Activated T-helper 1 cell treated with anti-CD3 and anti-CD28 coated beads, Interleukin-2, amount 50 U/mL, for 16 hours (primary cell): Measurements from ENCODE around the gene FBXO11.
A peak's percentile ranks its signal among the peaks of the same experiment; 100 is the strongest.

Experiments used
- DNase-seq, 2 donors: peaks; one replicate each; pipeline ENCODE4 v3.0.0-alpha.2; 2020; ENCODE audit warnings: low read depth in 1 of 2, low spot score in 1 of 2

Gene FBXO11

DNA sequence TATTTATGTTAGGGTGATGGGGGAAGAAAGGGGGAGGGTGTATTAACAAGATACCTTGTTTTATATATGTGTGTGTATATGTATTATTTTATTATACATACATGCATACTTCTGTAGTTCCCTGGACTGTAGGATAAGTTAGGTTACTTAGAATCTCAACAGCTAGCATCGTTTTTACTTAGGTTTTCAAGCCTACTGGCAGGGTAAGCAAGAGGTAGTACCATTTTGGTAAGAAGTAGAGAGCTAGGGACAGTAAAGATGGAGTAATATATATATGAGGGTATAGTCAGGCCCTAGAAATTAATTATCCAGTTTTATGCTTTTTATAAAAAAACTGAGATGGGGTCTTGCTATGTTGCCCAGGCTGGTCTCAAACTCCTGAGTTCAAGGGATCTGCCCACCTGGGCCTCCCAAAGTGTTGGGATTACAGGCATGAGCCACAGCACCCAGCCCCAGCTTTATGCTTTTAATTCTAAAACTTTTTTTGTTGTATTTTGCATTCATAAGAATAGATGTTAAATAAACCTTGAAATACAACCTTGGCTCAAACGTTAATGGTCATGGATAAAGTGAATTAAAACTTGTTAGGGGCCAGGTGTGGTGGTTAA lies 110.1 kb downstream of the FBXO11 start:
- DNase-seq, result no peak

DNA sequence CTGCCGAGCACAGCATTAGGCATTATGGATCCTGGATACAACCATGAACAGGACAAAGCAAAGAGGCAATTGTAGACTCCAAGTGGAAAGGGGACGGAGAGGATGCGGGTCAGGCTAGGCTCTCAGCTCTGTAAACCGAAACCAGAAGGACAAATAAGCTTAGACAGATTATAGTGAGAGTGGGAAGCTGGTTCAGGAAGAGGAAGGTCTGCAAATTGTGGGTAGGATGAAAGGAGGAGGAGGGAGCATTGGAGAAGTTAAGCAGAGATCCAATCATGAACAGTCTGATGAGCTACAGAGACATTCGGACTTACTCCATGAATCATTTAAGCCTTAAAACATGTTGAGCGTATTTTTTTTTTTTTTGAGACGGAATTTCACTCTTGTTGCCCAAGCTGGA lies 120.3 kb downstream of the FBXO11 start:
- DNase-seq, result no peak

DNA sequence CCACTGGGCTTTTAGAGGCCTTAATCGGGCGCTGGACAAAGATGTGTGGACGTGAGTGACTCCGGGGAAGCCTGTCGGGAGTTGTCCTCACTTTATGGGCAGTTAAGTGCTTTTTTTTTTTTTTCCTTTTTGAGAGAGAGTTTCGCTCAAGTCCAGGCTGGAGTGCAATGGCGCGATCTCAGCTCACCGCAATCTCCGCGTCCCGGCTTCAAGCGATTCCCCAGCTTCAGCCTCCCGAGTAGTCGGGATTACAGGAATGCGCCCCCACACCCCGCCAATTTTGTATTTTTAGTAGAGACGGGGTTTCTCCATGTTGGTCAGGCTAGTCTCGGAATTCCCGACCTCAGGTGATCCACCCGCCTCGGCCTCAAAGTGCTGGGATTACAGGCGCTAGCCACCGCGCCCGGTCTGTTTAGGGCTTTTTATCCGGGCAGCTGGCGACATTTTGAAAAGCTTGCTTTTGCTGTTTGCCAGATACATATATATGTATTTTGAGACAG lies 121.9 kb downstream of the FBXO11 start:
- DNase-seq, result no peak

DNA sequence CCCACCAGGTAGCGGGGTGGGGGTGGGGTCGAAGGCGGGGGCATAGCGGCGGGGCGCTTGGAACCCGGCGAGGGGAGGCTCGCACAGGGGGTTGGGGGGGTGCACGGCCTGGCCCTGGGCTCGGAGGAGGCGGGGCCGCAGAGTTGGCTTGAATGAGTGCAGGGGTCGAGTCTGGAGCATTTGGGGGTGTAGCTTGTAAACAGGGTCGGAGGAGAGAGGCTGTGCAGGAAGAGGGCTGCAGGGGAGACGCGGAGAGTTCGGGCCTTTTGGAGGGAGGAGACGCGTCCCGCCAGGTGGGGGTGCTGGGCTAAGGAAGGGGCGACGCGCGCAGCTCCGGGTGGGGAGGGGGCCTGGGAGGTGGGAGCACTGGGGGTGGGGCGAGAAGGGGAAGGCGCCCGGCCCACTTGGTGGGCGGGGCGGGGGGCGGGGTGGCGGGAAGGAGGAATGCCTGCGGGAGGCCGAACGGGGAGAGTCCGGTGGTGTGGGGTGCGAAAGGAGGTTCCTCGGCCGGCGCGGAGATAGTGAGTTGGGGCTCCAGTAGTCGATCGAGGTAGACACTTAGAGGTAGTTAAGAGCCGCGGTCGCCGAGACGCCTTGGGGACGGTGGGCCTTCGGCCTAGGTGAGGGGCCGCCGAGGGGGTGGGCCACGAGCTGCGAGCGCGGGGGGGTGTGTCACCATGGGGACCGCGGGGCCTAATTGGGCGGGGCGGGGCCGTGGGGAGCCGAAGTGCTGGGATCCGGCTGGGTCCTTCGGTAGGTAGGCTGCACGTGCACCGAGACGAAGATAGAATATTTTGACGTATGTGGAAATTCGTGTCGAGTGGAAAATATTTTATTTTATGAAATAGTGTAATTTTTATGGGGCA lies 122.6 kb downstream of the FBXO11 start:
- DNase-seq, result peak; percentile 45

DNA sequence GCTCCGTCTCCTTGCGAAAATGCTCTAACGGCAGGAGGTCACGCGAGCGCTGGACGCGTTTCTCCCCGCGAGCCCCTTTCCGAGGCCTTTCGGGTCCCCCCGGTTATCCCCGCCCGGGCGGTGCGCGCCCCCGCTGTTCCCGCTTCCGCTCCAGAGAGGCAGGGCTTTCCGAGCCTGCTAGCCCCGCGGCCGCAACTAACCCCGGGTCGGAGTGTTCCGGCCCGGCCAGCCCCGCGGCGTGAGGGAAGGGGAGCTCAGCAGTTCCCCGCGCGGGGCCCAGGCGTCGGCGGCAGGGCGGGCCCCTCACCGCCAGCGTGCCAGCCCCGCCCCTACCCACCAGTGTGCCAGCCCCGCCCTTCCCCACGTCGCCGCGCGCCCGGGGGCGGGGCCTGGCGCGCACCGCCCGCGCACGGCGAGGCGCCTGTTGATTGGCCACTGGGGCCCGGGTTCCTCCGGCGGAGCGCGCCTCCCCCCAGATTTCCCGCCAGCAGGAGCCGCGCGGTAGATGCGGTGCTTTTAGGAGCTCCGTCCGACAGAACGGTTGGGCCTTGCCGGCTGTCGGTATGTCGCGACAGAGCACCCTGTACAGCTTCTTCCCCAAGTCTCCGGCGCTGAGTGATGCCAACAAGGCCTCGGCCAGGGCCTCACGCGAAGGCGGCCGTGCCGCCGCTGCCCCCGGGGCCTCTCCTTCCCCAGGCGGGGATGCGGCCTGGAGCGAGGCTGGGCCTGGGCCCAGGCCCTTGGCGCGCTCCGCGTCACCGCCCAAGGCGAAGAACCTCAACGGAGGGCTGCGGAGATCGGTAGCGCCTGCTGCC lies 123.4 kb downstream of the FBXO11 start, which contains the start of gene MSH6:
MSH6 (plus strand) TSS at position 475 of the 815 bp plus-strand sequence; CDS start at position 564, 89 bp downstream.
- DNase-seq, result peak; percentile 65 to 85

DNA sequence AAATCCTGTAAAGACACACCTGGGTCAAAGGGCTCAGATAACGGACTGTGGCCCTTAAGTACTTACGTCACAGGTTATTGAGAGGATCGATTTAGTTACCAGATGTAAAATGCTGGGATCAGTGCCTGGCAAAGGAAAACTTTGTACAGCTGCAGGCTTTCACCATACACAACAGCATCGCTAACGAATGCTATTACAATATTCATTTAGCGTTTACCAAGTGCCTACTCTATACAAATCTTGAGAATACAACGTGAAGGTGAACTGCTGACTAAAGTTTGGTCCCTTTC lies 124.0 kb downstream of the FBXO11 start:
- no peak for DNase-seq

DNA sequence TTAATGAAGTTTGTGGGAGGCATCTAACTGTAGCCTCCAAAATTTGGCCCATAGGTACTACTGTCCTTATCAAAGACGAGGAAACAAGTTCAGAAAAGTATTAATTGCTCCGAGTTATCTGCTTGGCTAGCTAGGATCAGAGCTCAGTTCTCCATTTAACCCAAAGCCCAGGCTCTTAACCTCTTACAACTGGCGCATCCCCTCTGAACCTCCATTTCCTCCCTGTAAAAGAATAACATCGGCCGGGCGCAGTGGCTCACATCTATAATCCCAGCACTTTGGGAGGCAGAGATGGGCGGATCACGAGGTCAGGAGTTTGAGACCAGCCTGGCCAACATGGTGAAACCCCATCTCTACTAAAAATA lies 126.9 kb downstream of the FBXO11 start:
- DNase-seq, result no peak

DNA sequence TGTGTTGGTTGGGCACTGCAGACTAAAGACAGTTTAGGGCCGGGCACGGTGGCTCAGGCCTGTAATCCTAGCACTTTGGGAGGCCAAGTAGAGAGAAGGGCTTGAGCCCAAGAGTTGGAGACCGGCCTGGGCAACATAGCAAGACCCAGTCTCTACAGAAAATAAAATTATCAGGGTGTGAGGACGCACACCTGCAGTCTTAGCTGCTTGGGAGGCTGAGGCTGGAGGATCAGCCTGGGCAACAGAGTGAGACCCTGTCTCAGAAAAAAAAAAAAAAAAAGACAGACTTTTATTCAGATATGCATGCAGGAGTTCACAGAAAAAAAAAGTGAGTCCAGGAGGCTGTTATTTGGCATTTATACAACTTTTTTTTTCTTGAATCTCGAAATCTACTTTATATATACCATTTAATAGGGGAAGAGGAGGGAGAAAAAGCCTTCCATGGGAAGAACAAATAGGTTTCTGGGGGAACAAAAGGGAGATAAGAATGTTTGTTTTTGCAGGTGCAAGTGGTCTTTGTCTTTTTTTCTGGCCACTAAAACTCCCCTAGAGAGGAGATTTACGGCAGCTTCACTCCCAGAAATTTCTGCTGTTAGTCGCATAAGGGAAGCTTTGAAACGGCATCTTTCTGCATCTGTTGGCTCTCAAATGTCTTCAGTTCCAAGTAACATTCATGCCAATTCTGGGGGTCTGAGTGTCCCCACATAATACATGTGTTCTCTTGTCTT lies 127.4 kb downstream of the FBXO11 start:
- DNase-seq, result no peak

DNA sequence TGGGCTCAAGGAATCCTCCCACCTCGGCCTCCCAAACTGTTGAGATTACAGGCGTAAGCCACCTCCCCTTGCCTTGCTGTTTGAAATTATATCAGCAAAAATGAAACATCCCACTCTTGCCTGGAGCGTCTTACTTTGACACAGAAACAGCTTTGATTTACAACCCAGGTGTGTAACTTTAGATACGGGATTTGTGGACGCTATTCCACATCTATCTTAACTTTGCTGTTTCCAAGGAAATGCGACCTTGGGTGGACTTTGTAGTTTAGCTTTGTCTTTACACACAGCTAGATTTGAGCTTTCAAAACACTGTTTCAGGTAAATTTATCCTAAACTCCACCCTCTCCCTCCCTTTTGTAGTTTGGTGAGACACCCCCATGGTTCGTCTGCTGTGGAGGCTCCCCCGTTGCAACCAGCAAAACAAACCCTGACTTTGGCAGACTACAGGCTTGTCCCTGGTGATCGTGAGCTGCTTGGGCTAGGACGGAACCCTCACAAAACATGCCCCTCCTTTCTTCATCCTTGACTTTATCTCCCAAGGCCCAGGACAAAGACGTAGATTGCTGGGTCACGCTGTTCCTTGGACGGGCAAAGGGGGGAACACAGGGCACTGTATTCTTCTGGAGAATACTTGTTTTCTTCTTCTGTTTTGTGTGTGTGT lies 128.9 kb downstream of the FBXO11 start:
- DNase-seq, result no peak

DNA sequence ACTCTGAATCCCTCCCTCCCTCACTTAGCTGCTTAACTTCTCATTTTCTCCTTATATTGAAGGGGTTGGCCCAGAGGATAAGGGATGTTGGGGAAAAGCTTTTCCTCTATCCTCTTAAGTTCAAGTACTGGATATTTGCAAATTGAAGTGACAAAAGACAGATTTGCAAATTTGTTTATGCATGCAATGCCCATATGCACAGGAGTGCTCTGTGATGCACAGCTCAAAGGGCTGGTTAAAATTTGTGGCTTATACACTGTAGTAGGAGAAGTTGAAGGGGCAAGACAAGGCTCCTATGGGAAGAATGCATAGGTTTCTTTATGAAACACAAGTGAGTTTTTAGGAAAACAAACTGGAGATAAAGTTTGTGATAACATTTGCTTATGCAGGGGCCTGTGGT lies 131.7 kb downstream of the FBXO11 start:
- no peak for DNase-seq

DNA sequence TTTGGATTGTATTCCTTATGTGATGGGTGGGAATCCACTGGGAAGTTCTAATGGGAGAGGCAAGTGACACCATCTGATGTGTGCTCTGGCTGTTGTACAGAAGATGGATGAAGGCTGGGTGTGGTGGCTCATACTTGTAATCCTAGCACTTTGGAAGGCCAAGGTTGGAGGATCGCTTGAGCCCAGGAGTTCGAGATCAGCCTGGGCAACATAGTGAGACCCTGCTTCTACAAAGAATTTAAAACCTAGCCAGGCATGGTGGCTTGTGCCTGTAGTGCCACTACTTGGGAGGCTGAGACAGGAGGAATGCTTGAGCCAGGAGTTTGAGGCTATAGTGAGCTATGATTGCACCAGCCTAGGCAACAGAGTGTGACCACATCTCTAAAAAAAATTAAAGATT lies 134.0 kb downstream of the FBXO11 start:
- no peak for DNase-seq

DNA sequence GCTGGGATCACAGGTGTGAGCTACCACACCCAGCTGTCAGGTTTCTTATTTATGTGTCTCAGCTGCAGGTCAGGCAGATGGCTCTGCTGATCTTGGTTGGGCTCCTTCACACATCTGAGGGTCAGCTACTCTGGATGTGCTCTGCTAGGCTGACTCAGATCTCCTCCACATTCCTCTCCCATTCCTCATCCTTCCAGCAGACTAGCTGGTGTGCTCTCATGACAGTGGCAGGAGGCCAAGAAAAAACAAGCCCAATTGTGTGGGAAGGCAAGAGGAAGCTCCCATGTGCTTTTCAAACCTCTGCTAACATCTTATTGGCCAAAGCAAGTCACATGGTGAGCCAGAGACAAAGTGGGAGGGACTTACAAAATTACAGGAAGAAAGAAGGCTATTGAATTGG lies 135.1 kb downstream of the FBXO11 start:
- DNase-seq, result no peak

DNA sequence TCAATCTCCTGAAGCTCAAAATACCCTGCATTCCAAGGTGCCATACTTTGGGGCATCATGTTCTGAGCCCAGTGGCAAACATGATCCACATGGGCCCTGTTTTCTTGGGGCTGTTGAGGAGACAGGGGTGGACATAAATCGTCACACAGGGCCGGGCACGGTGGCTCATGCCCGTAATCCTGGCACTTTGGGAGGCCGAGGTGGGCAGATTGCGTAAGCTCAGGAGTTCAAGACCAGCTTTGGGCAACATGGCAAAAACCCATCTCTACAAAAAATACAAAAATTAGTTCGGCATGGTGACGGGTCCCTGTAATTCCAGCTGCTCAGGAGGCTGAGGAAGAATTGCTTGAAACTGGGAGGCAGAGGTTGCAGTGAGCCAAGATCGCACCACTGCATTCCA lies 137.0 kb downstream of the FBXO11 start:
- DNase-seq, result no peak

DNA sequence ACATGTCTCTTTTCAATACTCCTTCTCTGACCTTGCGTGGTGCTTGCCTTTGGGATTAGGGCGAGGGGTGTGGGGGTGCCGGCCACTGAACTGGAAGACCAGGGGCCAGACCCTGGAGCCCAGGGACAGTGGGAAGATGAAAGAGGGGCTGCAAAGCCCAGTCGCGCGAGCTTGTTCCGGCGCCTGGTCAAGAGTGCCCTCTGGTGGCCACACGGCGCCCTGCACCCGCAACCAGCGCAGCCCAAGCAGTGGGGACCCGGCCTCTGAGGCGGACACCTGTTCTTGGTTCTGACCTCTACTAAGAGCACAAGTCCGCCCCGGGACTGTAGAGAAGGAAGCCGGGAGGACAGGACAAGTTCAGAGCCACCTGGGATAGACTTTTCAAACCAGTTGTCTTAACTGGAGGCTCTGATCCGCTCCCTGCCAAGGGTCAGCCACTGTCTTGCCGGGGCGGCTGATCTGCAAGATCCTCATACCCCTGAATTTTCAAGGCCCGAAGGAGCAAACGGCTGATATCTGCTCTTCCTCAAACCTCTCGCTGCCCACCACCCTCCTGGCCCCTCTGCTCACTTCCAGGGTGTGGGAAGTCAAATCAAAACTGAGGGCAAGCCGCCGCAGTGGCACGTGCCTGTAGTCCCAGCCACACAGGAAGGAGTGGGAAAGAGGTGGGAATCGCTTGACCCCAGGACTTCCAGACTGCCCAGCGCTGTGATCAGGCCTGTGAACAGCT lies 138.3 kb downstream of the FBXO11 start:
- peak; percentile 53 to 56 for DNase-seq

DNA sequence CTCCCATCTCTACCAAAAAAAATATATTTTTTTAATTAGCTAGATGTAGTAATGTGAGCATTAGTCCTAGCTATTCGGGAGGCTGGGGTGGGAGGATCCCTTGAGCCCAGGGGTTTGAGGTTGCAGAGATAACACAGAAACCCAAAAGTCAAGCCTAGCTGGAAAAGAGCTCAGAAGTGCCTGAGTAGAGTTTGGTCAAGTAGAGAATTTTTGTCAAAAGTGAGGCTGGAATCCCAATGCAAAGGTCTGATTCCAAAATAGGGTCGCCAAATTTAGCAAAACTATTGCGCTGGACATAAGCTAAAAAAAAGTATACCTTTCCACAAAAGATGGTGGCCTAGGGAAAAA lies 138.8 kb downstream of the FBXO11 start:
- no peak for DNase-seq

DNA sequence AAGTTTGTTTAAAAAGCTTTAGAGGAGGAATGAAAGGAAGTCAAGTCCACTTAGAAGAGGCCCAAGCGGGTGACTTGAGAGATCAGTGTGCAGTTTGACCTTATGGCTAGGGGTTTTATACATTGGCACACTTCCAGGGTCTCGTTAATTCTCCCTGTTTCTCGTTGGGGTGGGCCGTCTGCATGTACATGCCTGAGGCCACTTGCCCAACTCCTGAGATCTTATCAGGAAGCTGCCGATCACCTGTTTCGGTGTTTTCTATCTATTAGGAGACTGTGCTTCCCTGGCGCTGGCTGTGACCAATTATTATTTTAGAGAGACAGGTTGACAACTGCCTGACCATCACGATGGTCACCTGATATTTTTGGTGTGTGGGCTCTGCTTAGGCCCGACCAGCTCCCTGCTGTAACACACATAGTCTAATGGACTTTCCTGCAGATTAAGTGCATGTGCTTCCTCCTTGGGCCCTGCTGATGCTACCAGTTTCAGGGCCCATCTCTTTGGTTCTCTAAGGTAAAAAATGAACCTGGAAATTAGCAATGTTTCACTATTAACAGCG lies 154.4 kb downstream of the FBXO11 start:
- DNase-seq, result no peak

DNA sequence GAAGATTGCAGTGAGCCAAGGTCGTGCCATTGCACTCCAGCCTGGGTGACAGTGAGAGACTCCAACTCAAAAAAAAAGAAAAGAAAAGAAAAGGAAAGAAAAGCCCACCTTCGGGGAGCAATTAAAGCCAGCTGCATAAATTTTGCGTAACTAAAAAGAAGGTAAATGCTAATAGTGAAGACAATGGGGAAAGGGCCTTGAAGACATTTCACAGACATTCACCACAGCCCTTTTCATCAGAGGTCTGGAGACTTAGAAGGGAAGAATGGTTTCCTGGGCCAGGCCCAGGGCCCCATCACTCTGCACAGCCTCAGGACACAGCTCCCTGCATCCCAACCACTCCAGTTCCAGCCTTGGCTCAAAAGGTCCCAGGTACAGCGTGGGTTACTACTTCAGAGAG lies 158.4 kb downstream of the FBXO11 start:
- no peak for DNase-seq

DNA sequence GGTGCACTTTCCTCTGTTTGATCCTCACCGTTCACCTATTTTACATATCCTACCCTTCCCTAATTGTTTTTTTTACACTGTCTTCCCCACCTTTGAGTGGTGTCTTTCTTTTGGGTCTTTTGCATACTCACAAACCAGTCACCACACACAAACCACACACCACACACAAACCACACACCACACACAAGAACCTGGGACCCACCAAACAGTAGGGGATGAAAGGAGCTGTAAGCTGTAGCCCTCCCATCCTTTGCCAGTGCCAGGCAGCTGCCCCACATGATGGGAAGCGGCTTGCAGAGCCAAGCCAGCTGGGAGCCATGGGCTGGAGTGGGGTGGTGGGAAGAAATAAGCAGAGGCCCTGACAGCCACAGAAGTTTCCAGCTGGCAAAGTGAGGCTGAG lies 162.2 kb downstream of the FBXO11 start:
- DNase-seq, result no peak

DNA sequence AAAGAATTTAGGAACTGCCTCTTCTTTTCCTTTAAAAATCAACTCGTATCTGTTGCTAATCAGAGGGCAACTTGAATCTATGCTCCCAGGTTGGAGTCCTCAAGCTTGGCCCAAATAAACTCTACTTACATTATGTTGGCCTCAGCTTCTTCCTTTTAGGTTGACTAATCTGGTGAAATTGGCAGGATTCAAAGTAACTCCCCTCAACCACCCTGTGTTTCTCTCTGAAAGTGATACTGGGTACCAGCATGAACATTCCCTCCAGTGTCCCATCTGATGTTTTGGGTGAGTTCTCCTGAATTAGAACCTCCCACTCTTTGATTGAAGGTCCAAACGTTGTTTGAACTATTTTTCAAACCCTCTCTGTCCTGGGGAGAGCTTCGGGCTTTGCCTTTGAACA lies 164.7 kb downstream of the FBXO11 start:
- DNase-seq, result no peak

DNA sequence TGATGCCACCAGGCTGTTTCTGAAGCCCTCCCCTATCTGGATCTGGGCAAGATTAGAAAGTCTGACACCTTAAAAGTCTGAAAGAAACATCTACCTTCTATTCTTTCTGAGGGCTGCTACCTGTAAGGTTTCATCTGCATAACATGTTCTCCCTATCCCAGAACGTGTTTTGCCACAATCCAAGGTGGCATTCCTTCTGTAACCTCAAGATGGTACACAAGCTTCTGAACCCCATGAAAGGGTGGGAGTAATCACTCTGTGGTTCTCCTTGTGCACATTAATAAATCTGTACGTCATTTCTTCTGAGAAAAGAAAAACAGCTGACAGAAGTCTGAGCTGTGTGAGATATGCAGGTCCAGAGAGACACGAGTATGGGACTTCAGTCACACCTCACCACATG lies 165.2 kb downstream of the FBXO11 start:
- no peak for DNase-seq
